ENCODE data around the gene MLNR. TPM values are rescaled to one million over a fixed set of nuclear protein-coding genes. Genes with fewer than 3 reads are reported as not detected.
A peak's percentile ranks its signal among the peaks of the same experiment; 100 is the strongest.

MLNR gene
- total and polyA plus RNA-seq, 4 donors: 0.56 TPM; not detected in 3

DNA sequence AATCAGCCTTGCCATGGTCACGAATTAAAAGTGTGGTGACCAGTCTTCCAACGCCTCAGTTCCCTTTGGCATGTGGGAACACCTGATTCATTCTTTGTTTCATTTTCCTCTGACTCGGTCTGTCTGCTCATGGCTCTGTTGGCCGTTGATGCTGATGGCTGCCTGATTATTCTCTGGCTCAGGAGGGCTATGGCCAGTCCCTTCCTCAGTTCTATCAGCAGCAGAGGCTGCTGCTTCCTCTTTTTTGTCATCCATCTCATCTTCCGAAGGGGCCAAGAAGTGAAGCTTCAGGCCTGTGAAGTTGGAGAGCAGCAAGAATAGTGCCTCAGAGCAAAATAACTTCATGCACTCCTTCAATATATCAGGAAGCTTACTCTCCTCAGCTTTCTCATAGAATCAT is 9.5 kb upstream of the MLNR start:
- H3K4me3 ChIP-seq (ENCODE audit: low read length in 2 of 2): no peak overlapping the region
- intact Hi-C loops (cut with DNase I): no loop called here
- no peaks in the 10 kb centered on the region for H3K27me3 ChIP-seq (ENCODE audit: control insufficient read depth in 1 of 2, insufficient read depth in 2 of 2, low read length in 1 of 2)
- peaks cover 0 to 3% of the 10 kb centered on the region in 2 donors for H3K36me3 ChIP-seq (ENCODE audit: control insufficient read depth in 1 of 2, insufficient read depth in 2 of 2, low read length in 1 of 2)
- WGBS, 2 donors: 91 to 95% methylated on average over 5 of the region's 5 CpGs
- no peaks in the 10 kb centered on the region for H3K9me3 ChIP-seq (ENCODE audit: control insufficient read depth, low read length)
- no peak overlapping the region for H3K27ac ChIP-seq (ENCODE audit: low read depth in 1 of 2, low read length in 2 of 2)
- H3K4me1 ChIP-seq (ENCODE audit: control insufficient read depth in 1 of 2, insufficient read depth in 2 of 2, low read length in 2 of 2): no peaks in the 10 kb centered on the region
- ATAC-seq (ENCODE audit: low FRiP score) (no peak), DNase-seq (no peak)

GRCh38 chr13:49213539-49213938 is 6.6 kb upstream of the MLNR start:
- H3K27ac ChIP-seq (ENCODE audit: low read depth in 1 of 2, low read length in 2 of 2): no peak overlapping the region
- H3K4me3 ChIP-seq (ENCODE audit: low read length in 2 of 2): no peak overlapping the region
- H3K36me3 ChIP-seq (ENCODE audit: control insufficient read depth in 1 of 2, insufficient read depth in 2 of 2, low read length in 1 of 2): peaks cover 0 to 3% of the 10 kb centered on the region in 2 donors
- H3K4me1 ChIP-seq (ENCODE audit: control insufficient read depth in 1 of 2, insufficient read depth in 2 of 2, low read length in 2 of 2): no peaks in the 10 kb centered on the region
- no peak for DNase-seq
- no peaks in the 10 kb centered on the region for H3K9me3 ChIP-seq (ENCODE audit: control insufficient read depth, low read length)
- H3K27me3 ChIP-seq (ENCODE audit: control insufficient read depth in 1 of 2, insufficient read depth in 2 of 2, low read length in 1 of 2): no peaks in the 10 kb centered on the region
- 86 to 87% methylated on average over 1 of the region's 1 CpG for WGBS, 2 donors
- intact Hi-C loops (cut with DNase I): no loop called here
- ATAC-seq (ENCODE audit: low FRiP score): no peak

DNA sequence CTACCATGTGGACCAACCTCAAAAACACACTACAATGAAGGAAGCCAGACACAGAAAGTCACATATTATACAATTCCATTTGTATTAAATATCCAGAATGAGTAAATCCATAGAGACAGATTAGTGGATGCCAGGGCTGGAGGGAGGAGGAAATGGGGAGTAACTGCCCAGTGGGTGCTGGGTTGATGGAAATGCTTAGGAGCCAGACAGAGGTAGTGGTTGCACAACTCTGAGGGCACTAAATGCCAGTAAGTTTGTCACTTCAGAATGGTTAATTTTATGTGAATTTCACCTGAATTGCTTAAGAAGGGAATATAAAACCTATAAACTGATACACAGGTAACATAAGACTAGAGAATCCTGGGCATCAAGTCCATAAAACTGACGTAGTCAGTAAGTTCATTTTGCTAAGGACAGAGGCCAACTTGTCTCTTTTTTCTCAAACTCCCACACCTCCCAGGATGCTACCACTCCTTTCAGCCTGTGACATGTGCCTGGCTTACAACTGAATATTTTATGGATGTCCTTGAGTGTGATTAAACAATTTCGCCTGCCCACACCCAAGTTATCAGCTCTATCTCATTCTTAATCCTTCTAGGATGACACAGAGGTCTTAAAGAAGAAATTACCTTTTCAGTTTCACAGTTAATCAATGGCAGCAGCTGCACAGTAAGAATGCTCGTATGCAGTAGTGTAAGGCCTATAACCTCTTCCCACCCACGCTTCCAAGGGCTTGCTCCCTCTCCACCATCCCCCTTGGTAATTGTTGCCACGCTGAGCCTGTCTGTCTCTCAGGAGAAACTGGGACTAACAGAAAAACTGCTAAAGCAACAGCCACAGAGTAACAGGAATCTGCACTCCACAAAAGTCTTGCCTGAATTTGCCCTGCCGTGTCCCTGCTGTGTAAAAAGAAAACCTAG is 5.9 kb upstream of the MLNR start:
- H3K4me3 ChIP-seq (ENCODE audit: low read length in 2 of 2): no peak overlapping the region
- H3K9me3 ChIP-seq (ENCODE audit: control insufficient read depth, low read length): no peaks in the 10 kb centered on the region
- no peaks in the 10 kb centered on the region for H3K27me3 ChIP-seq (ENCODE audit: control insufficient read depth in 1 of 2, insufficient read depth in 2 of 2, low read length in 1 of 2)
- ATAC-seq (ENCODE audit: low FRiP score): no peak
- peaks cover 0 to 3% of the 10 kb centered on the region in 2 donors for H3K36me3 ChIP-seq (ENCODE audit: control insufficient read depth in 1 of 2, insufficient read depth in 2 of 2, low read length in 1 of 2)
- no peaks in the 10 kb centered on the region for H3K4me1 ChIP-seq (ENCODE audit: control insufficient read depth in 1 of 2, insufficient read depth in 2 of 2, low read length in 2 of 2)
- intact Hi-C loops (cut with DNase I): no loop called here
- no peak for DNase-seq
- H3K27ac ChIP-seq (ENCODE audit: low read depth in 1 of 2, low read length in 2 of 2): no peak overlapping the region
- WGBS, 2 donors: 78 to 81% methylated on average over 6 of the region's 6 CpGs

GRCh38 chr13:49214917-49215376 is 5.2 kb upstream of the MLNR start:
- WGBS, 2 donors: 69 to 70% methylated on average over 6 of the region's 6 CpGs
- H3K4me1 ChIP-seq (ENCODE audit: control insufficient read depth in 1 of 2, insufficient read depth in 2 of 2, low read length in 2 of 2): no peaks in the 10 kb centered on the region
- peak in 1 of 2 donors; percentile 69 for DNase-seq
- H3K4me3 ChIP-seq (ENCODE audit: low read length in 2 of 2): no peak overlapping the region
- no peaks in the 10 kb centered on the region for H3K9me3 ChIP-seq (ENCODE audit: control insufficient read depth, low read length)
- H3K27ac ChIP-seq (ENCODE audit: low read depth in 1 of 2, low read length in 2 of 2): no peak overlapping the region
- H3K36me3 ChIP-seq (ENCODE audit: control insufficient read depth in 1 of 2, insufficient read depth in 2 of 2, low read length in 1 of 2): peaks cover 0 to 3% of the 10 kb centered on the region in 2 donors
- ATAC-seq (ENCODE audit: low FRiP score): peak; percentile 42
- intact Hi-C loops (cut with DNase I): no loop called here
- H3K27me3 ChIP-seq (ENCODE audit: control insufficient read depth in 1 of 2, insufficient read depth in 2 of 2, low read length in 1 of 2): no peaks in the 10 kb centered on the region

DNA sequence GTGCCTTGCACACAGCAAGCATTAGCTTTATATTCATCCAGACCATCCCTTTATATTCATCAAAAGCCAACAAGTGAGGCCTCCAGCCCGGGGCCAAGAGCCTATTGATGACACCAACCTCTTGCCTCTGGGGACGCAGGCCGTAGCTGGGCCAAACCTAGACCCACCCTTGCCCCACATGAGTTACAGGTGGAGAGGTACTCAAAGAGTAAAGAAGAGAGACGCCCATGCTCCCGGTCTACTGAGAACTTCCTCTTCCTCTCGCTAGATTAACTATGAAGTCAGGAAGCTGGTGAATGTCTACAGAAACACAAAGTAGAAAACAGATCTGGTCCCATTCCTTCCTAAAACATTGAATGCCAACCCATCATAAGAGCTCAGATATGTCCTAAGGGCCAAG is 3.8 kb upstream of the MLNR start:
- no peaks in the 10 kb centered on the region for H3K9me3 ChIP-seq (ENCODE audit: control insufficient read depth, low read length)
- H3K27ac ChIP-seq (ENCODE audit: low read depth in 1 of 2, low read length in 2 of 2): no peak overlapping the region
- whole genome bisulfite sequencing, 2 donors: 96 to 97% methylated on average over 6 of the region's 6 CpGs
- no peaks in the 10 kb centered on the region for H3K27me3 ChIP-seq (ENCODE audit: control insufficient read depth in 1 of 2, insufficient read depth in 2 of 2, low read length in 1 of 2)
- ATAC-seq (ENCODE audit: low FRiP score) (no peak), DNase-seq (no peak)
- H3K36me3 ChIP-seq (ENCODE audit: control insufficient read depth in 1 of 2, insufficient read depth in 2 of 2, low read length in 1 of 2): no peaks in the 10 kb centered on the region
- no peaks in the 10 kb centered on the region for H3K4me1 ChIP-seq (ENCODE audit: control insufficient read depth in 1 of 2, insufficient read depth in 2 of 2, low read length in 2 of 2)
- no peak overlapping the region for H3K4me3 ChIP-seq (ENCODE audit: low read length in 2 of 2)
- intact Hi-C loops (cut with DNase I): no loop called here

- 58 to 67% methylated on average over 17 of the region's 17 CpGs for WGBS, 2 donors
- ATAC-seq (ENCODE audit: low FRiP score) (no peak), DNase-seq (no peak)
- Histone ChIP-seq H3K27ac (ENCODE audit: low read depth in 1 of 2, low read length in 2 of 2) (no peak overlapping the region), H3K36me3 (ENCODE audit: control insufficient read depth in 1 of 2, insufficient read depth in 2 of 2, low read length in 1 of 2) (no peaks in the 10 kb centered on the region), H3K27me3 (ENCODE audit: control insufficient read depth in 1 of 2, insufficient read depth in 2 of 2, low read length in 1 of 2) (no peaks in the 10 kb centered on the region), H3K9me3 (ENCODE audit: control insufficient read depth, low read length) (no peaks in the 10 kb centered on the region), H3K4me1 (ENCODE audit: control insufficient read depth in 1 of 2, insufficient read depth in 2 of 2, low read length in 2 of 2) (no peaks in the 10 kb centered on the region), H3K4me3 (ENCODE audit: low read length in 2 of 2) (no peak overlapping the region)
- intact Hi-C loops (cut with DNase I): no loop called here
These were observed 2.1 kb upstream of the MLNR start for GRCh38 chr13:49217962-49218492.

GRCh38 chr13:49218493-49219051 is 1.6 kb upstream of the MLNR start:
- no peaks in the 10 kb centered on the region for H3K9me3 ChIP-seq (ENCODE audit: control insufficient read depth, low read length)
- no peaks in the 10 kb centered on the region for H3K36me3 ChIP-seq (ENCODE audit: control insufficient read depth in 1 of 2, insufficient read depth in 2 of 2, low read length in 1 of 2)
- no peak for DNase-seq
- no peak overlapping the region for H3K4me3 ChIP-seq (ENCODE audit: low read length in 2 of 2)
- no peaks in the 10 kb centered on the region for H3K4me1 ChIP-seq (ENCODE audit: control insufficient read depth in 1 of 2, insufficient read depth in 2 of 2, low read length in 2 of 2)
- 45 to 55% methylated on average over 25 of the region's 25 CpGs for WGBS, 2 donors
- ATAC-seq (ENCODE audit: low FRiP score): no peak
- no peak overlapping the region for H3K27ac ChIP-seq (ENCODE audit: low read depth in 1 of 2, low read length in 2 of 2)
- intact Hi-C loops (cut with DNase I): no loop called here
- H3K27me3 ChIP-seq (ENCODE audit: control insufficient read depth in 1 of 2, insufficient read depth in 2 of 2, low read length in 1 of 2): no peaks in the 10 kb centered on the region

GRCh38 chr13:49219647-49220035 is 497 bp upstream of the MLNR start:
- DNase-seq (no peak), ATAC-seq (ENCODE audit: low FRiP score) (no peak)
- WGBS, 2 donors: 27 to 30% methylated on average over 17 of the region's 17 CpGs
- intact Hi-C loops (cut with DNase I): no loop called here
- no peak overlapping the region for H3K27ac ChIP-seq (ENCODE audit: low read depth in 1 of 2, low read length in 2 of 2)
- no peaks in the 10 kb centered on the region for H3K4me1 ChIP-seq (ENCODE audit: control insufficient read depth in 1 of 2, insufficient read depth in 2 of 2, low read length in 2 of 2)
- H3K36me3 ChIP-seq (ENCODE audit: control insufficient read depth in 1 of 2, insufficient read depth in 2 of 2, low read length in 1 of 2): no peaks in the 10 kb centered on the region
- H3K9me3 ChIP-seq (ENCODE audit: control insufficient read depth, low read length): no peaks in the 10 kb centered on the region
- no peaks in the 10 kb centered on the region for H3K27me3 ChIP-seq (ENCODE audit: control insufficient read depth in 1 of 2, insufficient read depth in 2 of 2, low read length in 1 of 2)
- peak overlapping the region in 1 of 2 donors; percentile 5 for H3K4me3 ChIP-seq (ENCODE audit: low read length in 2 of 2)

Measured in aorta (tissue), 5 donors.